Keratinocyte (primary cell): Measurements from ENCODE around the gene MRM2.

ENCODE experiments used
- CTCF ChIP-seq, 3 experiments: IDR thresholded peaks in 1 of 3; conservative IDR thresholded peaks in 1 of 3; optimal IDR thresholded peaks in 1 of 3; 2 replicates in 2 of 3; 3 replicates in 1 of 3; pipeline versions ENCODE3 to v1.5.1; 2011; ENCODE audit warnings: low read length in 3 of 3, mild to moderate bottlenecking in 3 of 3, moderate library complexity in 2 of 3, control low read depth in 1 of 3, inconsistent platforms in 1 of 3; ENCODE audit not compliant: insufficient read depth in 2 of 3; ENCODE audit errors: extremely low read depth in 1 of 3
- EZH2 ChIP-seq: IDR thresholded peaks from one replicate; pipeline ENCODE4 v1.6.1; 2012; ENCODE audit warnings: inconsistent platforms, mild to moderate bottlenecking, low read length, moderate library complexity

- no peak for TF ChIP-seq CTCF (optimal IDR thresholded peaks at IDR 0.05 in 1 of 3, IDR thresholded peaks at IDR 0.05 in 1 of 3, conservative IDR thresholded peaks at IDR 0.05 in 1 of 3; ENCODE audit: extremely low read depth in 1 of 3, insufficient read depth in 2 of 3, low read length in 3 of 3)
- no peak for TF ChIP-seq EZH2
Measured at GRCh38 chr7:2272031-2272430, 30.0 kb upstream of the MRM2 start.
